NT2/D1 (cell line): ENCODE measurements around the gene MEN1.

Experiments
- YY1 ChIP-seq: IDR thresholded peaks from 2 replicates; pipeline ENCODE4 v1.6.1; 2011; ENCODE audit not compliant: insufficient read length, insufficient read depth
- ZNF274 ChIP-seq: IDR thresholded peaks from 2 replicates; pipeline ENCODE4 v1.6.1; 2011; ENCODE audit warnings: mild to moderate bottlenecking, low read depth, low read length

DNA sequence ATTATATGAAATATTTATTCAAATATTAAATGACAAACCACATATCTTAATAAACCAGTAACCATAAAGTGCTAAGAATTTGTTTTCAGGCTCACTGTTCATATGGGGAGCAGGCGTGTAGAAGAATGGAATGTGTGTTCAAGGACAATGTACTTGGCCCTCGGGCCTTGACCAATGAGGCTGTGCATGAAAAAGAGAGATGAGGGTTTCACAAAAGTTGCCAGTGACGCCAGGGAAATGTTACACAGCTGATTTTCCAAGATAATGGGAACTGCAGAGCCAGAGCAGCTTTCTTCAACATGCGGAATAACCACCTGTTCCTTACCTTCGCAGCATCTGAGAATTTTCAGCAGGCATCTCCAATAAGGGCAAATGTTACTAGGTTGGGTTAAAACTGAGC is 36.2 kb downstream of the MEN1 start:
- TF ChIP-seq ZNF274 (no peak), YY1 (no peak)
